Activated B cell treated with CpG ODN at 0.5 μM for 24 hours (primary cell): ENCODE results near the gene CASTOR1. TPM values are rescaled to one million over a fixed set of nuclear protein-coding genes. Genes with fewer than 3 reads are reported as not detected.
A peak's percentile ranks its signal among the peaks of the same experiment; 100 is the strongest.

Experiments used
- ATAC-seq: fragments of 200-7000 bp; cut with Tn5 transposase; one replicate; pipeline ENCODE4 v1.10.0; 2021; ENCODE audit warnings: low read depth, mild to moderate bottlenecking, moderate library complexity
- CTCF ChIA-PET: fragments of 350-600 bp; sonication (Branson Sonifier 250); formaldehyde crosslinking; loops from one replicate; lab custom pipeline; 2021; ENCODE audit warnings: antibody characterized with exemption; lab: Charles Lee
- POLR2A ChIA-PET: fragments of 350-600 bp; sonication (Branson Sonifier 250); formaldehyde crosslinking; loops from one replicate; lab custom pipeline; 2021; ENCODE audit warnings: antibody characterized with exemption; lab: Charles Lee
- DNase-seq: peaks from one replicate; pipeline ENCODE4 v3.0.0; 2022
- H3K27ac Mint-ChIP-seq: one replicate; pipeline ENCODE4 v1.8.0; 2020; ENCODE audit warnings: mixed read lengths
- H3K27me3 Mint-ChIP-seq: one replicate; pipeline ENCODE4 v1.8.0; 2021; ENCODE audit warnings: mixed read lengths
- H3K36me3 Mint-ChIP-seq: one replicate; pipeline ENCODE4 v1.8.0; 2021; ENCODE audit warnings: low read depth, mixed read lengths
- H3K4me1 Mint-ChIP-seq: one replicate; pipeline ENCODE4 v1.8.0; 2021; ENCODE audit warnings: mixed read lengths
- H3K4me3 Mint-ChIP-seq: one replicate; pipeline ENCODE4 v1.8.0; 2020; ENCODE audit warnings: mild to moderate bottlenecking, mixed read lengths
- H3K9me3 Mint-ChIP-seq: one replicate; pipeline ENCODE4 v1.8.0; 2020; ENCODE audit warnings: mixed read lengths
- intact Hi-C: fragments of 100-400 bp; cut with micrococcal nuclease; formaldehyde crosslinking; loops from one replicate; pipeline ENCODE4 v1.15.1; 2024
- total RNA-seq: library from RNA; stranded (reverse); gene quantifications from 2 replicates; pipeline ENCODE4 v1.2.3, GENCODE V29; 2022
- TF ChIP-seq, protein P1 (sequence below): fragments of 200-600 bp; IDR thresholded peaks from one replicate; pipeline ENCODE4 v1.8.0; 2022; ENCODE audit warnings: antibody characterized with exemption, mild to moderate bottlenecking

Gene CASTOR1
- total RNA-seq, 1 donor from 2014 or later: 2.4 TPM

DNA sequence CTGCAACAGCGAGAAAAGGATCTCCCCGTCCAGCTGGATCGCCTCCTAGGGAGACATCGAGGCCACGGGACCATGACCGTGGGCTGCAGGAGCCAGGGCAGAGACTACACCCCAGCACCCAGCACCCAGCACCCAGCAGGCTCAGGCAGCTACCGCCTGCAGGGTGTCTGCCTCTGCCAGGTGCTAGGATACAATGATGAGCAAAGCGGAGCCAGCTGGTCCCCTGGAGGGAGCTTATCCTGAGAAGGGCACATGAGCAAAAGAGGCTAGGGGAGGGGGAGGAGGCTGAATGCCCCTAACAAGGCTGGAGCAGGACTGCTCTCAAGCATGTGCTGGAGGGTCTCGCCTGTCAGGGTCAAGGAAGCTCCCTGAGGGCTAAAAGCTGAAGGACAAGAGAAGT, 4.8 kb upstream of the CASTOR1 start:
- no peaks in the 10 kb centered on the region for H3K9me3 Mint-ChIP-seq
- ChIA-PET POLR2A (interaction anchor here (7.6 kb wide), 1 partner anchor 11 kb away, joined by 131 read pairs; no protein-coding TSS in a partner anchor), CTCF (no interaction called here)
- TF ChIP-seq, protein P1, sequence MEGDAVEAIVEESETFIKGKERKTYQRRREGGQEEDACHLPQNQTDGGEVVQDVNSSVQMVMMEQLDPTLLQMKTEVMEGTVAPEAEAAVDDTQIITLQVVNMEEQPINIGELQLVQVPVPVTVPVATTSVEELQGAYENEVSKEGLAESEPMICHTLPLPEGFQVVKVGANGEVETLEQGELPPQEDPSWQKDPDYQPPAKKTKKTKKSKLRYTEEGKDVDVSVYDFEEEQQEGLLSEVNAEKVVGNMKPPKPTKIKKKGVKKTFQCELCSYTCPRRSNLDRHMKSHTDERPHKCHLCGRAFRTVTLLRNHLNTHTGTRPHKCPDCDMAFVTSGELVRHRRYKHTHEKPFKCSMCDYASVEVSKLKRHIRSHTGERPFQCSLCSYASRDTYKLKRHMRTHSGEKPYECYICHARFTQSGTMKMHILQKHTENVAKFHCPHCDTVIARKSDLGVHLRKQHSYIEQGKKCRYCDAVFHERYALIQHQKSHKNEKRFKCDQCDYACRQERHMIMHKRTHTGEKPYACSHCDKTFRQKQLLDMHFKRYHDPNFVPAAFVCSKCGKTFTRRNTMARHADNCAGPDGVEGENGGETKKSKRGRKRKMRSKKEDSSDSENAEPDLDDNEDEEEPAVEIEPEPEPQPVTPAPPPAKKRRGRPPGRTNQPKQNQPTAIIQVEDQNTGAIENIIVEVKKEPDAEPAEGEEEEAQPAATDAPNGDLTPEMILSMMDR: no peak
- no peak overlapping the region for H3K27ac Mint-ChIP-seq
- ATAC-seq: no peak
- no peak for DNase-seq
- H3K4me1 Mint-ChIP-seq: peaks cover 29% of the 10 kb centered on the region
- H3K36me3 Mint-ChIP-seq: peaks cover 62% of the 10 kb centered on the region
- H3K27me3 Mint-ChIP-seq: no peaks in the 10 kb centered on the region
- no peak overlapping the region for H3K4me3 Mint-ChIP-seq
- intact Hi-C loops: no loop called here

DNA sequence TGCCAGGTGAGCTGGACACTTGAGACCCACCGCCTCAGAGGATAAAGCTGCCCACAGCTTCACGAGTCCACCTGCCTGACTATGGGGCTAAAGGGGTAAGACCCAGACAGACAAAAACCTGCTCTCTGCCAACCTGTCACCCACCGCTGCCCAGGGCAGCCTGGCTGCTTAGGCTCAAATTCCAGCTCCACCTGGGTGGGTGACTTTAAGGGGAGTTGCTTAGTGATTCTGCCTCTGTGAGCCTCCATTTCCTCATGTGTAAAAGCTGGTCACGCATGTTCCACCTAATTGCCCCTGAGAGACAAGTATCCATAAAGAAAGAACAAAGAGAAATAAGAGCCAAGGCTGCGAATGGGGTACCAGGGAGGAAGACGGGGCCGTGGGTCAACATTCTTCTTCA, 3.7 kb upstream of the CASTOR1 start:
- H3K4me1 Mint-ChIP-seq: peaks cover 30% of the 10 kb centered on the region
- DNase-seq (no peak), ATAC-seq (no peak)
- CTCF ChIA-PET: no interaction called here
- H3K36me3 Mint-ChIP-seq: peaks cover 52% of the 10 kb centered on the region
- POLR2A ChIA-PET: interaction anchor here (7.6 kb wide), 1 partner anchor 12 kb away, joined by 131 read pairs; no protein-coding TSS in a partner anchor
- TF ChIP-seq, protein P1: no peak
- H3K27me3 Mint-ChIP-seq: no peaks in the 10 kb centered on the region
- no peaks in the 10 kb centered on the region for H3K9me3 Mint-ChIP-seq
- no peak overlapping the region for H3K27ac Mint-ChIP-seq
- no peak overlapping the region for H3K4me3 Mint-ChIP-seq
- intact Hi-C loops: no loop called here

DNA sequence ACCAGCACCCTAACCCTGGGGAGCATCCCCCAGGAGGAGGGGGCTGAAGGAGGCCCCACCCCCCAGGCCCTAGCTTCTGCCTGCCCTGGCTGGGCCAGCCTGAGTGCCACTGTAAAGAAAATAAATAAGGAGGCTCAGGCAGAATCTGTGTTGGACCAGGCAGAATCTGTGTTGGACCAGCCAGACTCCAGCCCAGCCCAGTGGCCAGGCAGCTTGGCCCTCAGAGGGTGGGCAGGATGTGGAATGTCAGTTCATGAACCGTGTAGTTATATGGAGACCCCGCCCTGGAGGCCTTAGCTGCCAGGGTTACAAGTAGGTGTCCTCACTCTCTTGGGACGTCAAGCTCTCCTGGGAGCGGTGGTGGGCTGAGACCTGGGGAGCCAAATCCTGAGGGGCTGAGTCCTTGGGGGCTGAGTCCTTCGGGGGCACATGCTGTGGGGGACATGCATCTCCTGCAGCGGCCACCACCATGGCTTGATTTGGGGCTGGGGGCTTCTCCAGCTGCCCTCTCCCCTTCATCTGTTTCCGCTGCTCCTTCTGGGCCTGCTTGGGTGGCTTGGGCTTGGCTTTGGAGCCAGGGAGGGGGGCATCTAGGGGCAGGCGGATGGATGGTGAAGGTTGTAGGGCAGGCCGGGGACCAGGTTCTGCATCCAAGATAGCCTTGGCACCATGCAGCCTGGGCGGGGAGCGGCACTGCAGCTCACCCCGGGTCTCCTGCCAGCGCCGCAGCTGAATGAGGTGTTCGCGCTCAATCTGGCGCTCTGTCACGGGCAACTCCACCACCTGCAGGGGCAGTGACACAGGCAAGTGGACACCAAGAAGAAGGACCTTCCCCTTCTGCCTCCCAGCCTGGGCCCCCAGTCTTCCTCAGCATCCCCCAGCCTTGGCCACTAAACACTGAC, 3.0 kb upstream of the CASTOR1 start:
- intact Hi-C loops: no loop called here
- Mint-ChIP-seq H3K27ac (no peak overlapping the region), H3K36me3 (peaks cover 45% of the 10 kb centered on the region), H3K4me3 (no peak overlapping the region), H3K9me3 (no peaks in the 10 kb centered on the region), H3K4me1 (peaks cover 34% of the 10 kb centered on the region), H3K27me3 (no peaks in the 10 kb centered on the region)
- TF ChIP-seq, protein P1: no peak
- ATAC-seq (no peak), DNase-seq (no peak)
- POLR2A ChIA-PET: interaction anchor here (5.5 to 7.6 kb wide), 3 partner anchors 13 to 64 kb away, joined by 68 to 131 read pairs (median 92); partner anchors contain the start of genes CCDC157, SF3A1 and TBC1D10A
- CTCF ChIA-PET: interaction anchor here (7.8 kb wide), 1 partner anchor 97 kb away, joined by 275 read pairs; the partner anchor contains the start of gene RNF215

DNA sequence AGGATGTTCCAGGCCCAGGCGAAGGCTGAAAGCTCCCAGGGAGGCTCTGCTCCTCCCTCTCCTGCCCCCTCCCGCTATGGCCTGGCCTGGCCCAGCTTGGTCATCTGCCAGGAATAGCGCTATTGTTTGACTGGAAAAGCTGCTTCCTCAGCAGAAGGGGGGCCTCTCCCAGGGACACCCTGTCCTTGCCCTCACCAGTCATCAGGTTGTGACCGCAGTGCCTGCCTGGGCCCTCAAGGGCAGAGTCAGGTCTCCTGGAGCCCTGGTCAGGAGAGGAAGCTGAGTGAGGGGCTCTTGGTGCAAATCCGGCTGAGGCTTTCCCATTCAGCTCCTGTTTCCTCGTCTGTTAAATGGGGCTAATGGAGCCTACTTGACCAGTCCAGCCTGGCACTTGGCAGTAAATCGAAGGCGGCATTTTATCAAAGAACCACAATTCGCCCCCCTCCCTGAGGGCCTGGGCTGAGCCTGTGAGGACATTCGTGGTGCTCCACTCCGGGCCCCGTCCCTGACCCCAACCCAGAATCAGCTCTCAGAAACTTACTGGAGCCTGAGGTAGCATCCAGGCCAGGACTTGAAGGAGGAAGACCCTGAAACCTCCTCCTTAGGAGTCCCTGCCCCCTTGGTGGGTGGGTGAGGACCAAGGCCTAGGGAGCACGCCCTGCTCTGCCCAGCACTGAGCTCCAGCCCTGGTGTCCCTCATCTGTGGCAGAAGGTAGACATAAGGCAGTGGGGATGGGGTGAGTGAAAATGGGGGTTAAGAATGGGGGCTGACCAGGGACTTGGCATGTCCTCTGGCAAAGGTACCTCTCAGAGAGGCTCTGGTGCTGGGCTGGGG, 2.0 kb upstream of the CASTOR1 start:
- intact Hi-C loops: no loop called here
- Mint-ChIP-seq H3K4me3 (no peak overlapping the region), H3K9me3 (no peaks in the 10 kb centered on the region), H3K27me3 (no peaks in the 10 kb centered on the region), H3K27ac (peak overlapping the region; percentile 82), H3K36me3 (peaks cover 34% of the 10 kb centered on the region), H3K4me1 (peaks cover 38% of the 10 kb centered on the region)
- POLR2A ChIA-PET: interaction anchor here (1.2 to 7.6 kb wide), 5 partner anchors 14 to 134 kb away, joined by 3 to 131 read pairs (median 68); partner anchors contain the start of genes CCDC157, MTFP1, SF3A1 and TBC1D10A
- CTCF ChIA-PET: interaction anchor here (1.2 to 7.8 kb wide), 4 partner anchors 12 to 183 kb away, joined by 3 to 275 read pairs (median 83); partner anchors contain the start of genes RNF215 and TBC1D10A
- no peak for ATAC-seq
- TF ChIP-seq, protein P1: no peak
- no peak for DNase-seq
